ENCODE results near the gene MYL7.
A peak's percentile ranks its signal among the peaks of the same experiment; 100 is the strongest.

The MYL7 gene

DNA sequence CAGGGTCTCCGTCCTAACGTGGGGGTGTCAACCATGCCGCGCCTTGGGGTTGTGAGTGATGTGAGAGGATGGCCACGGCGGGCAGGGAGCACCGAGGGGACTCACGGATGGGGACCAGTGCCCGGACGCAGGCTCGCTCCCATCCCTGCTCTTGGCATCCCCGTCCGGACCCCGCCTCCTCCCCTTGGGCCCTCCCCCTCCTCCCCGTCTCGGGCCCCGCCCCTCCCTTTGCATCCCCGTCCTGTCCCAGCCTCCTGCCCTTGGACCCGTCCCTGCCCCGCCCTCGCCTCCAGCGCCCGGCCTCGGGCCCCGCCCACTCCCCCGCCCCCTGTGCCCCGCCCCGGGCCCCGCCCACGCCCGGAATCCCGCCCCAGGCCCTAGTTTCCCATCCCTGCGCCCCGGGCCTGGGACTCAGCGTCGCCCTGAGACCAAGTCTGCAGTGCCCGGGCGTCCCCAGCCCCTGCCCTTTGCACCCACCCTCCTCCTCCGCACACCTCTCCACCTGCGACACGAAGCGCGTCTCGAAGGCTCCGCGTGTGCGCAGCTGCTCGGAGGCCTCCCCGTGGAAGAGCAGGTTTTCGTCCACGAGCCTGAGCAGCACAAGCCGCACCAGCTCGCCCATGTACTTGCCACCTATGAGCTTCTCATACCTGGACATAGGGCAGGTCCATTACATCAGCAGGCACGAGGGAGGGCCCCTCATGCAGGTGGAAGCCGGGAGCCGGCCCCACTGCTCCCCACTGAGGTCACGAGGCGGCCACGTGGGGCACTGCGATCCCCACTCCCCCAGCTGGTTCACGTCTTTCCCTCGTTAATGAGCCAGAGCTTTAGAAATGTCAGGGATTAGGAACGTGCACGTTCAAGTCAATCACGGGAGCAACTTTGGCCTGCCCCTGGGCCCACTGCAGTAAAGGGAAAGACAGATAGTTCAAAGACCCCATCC, 5.1 kb upstream of the MYL7 start:
- H3K36me3 ChIP-seq: no peaks in the 10 kb centered on the region
- TF ChIP-seq, protein P1, sequence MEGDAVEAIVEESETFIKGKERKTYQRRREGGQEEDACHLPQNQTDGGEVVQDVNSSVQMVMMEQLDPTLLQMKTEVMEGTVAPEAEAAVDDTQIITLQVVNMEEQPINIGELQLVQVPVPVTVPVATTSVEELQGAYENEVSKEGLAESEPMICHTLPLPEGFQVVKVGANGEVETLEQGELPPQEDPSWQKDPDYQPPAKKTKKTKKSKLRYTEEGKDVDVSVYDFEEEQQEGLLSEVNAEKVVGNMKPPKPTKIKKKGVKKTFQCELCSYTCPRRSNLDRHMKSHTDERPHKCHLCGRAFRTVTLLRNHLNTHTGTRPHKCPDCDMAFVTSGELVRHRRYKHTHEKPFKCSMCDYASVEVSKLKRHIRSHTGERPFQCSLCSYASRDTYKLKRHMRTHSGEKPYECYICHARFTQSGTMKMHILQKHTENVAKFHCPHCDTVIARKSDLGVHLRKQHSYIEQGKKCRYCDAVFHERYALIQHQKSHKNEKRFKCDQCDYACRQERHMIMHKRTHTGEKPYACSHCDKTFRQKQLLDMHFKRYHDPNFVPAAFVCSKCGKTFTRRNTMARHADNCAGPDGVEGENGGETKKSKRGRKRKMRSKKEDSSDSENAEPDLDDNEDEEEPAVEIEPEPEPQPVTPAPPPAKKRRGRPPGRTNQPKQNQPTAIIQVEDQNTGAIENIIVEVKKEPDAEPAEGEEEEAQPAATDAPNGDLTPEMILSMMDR (IDR thresholded peaks at IDR 0.05): no peak
- H3K4me1 ChIP-seq (ENCODE audit: control insufficient read depth in 1 of 2, insufficient read depth in 1 of 2, low read depth in 1 of 2, low read length in 1 of 2): peaks cover 3 to 10% of the 10 kb centered on the region in 2 experiments
- H3K9me3 ChIP-seq: no peaks in the 10 kb centered on the region
- H3K4me3 ChIP-seq (ENCODE audit: low read depth in 1 of 2, low read length in 1 of 2): peak overlapping the region in 1 of 2 experiments; percentile 14
- H3K27me3 ChIP-seq: peaks cover 74% of the 10 kb centered on the region
- H3K27ac ChIP-seq: no peak overlapping the region

DNA sequence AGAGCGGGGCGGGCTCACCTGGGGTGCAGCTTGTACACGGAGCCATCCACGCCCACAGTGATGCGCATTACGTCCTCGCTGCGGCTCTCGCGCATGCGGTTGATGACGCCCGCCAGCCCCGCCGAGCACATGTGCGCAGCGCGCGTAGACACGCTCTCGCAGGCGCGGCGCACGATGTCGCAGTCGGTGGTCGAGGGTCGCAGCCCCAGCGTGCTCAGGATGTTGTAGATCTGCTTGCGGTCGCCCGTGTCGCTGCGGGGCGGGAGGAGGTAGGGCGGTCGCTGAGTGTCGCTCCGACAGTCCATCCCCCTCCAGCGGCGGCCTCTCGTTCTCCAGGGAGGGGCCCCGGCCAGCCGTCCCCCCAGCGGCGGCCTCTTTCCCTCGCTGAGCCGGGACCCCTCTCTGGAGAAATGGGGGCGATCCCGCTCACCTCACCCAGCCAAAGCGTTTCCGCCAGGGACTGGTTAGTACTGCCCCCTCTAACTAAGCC, 4.4 kb upstream of the MYL7 start:
- H3K9me3 ChIP-seq: no peaks in the 10 kb centered on the region
- peaks cover 3 to 10% of the 10 kb centered on the region in 2 experiments for H3K4me1 ChIP-seq (ENCODE audit: control insufficient read depth in 1 of 2, insufficient read depth in 1 of 2, low read depth in 1 of 2, low read length in 1 of 2)
- peak overlapping the region in 1 of 2 experiments; percentile 14 for H3K4me3 ChIP-seq (ENCODE audit: low read depth in 1 of 2, low read length in 1 of 2)
- TF ChIP-seq, protein P1 (IDR thresholded peaks at IDR 0.05): no peak
- no peak overlapping the region for H3K27ac ChIP-seq
- peaks cover 75% of the 10 kb centered on the region for H3K27me3 ChIP-seq
- H3K36me3 ChIP-seq: no peaks in the 10 kb centered on the region

DNA sequence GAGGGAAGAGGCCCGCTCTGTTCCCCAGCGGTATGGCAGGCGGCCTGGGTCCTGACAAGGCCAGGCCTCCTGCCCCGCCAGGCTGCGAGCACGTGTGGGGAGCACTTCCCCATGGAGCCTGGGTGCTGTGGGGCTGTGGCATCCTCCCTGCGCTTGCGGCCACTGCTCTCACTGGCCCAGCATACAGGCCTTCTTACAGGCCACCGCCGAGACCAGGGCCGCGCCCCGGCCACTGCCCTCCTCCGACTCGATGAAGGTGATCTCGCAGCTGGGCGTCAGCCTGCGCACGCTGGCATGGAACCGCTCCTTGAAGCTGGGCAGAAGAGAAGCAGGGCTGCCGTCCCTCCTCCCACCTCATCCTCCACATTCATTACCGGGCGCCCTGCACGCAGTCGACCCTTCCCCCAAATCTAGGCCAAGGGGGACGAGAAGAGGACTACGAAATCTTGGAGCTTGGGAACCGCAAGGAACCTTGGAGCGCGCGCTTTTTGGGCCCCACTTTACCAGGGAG, 3.9 kb upstream of the MYL7 start:
- H3K27me3 ChIP-seq: peaks cover 75% of the 10 kb centered on the region
- no peaks in the 10 kb centered on the region for H3K36me3 ChIP-seq
- TF ChIP-seq, protein P1 (IDR thresholded peaks at IDR 0.05): no peak
- no peak overlapping the region for H3K27ac ChIP-seq
- no peaks in the 10 kb centered on the region for H3K9me3 ChIP-seq
- H3K4me3 ChIP-seq (ENCODE audit: low read depth in 1 of 2, low read length in 1 of 2): no peak overlapping the region
- H3K4me1 ChIP-seq (ENCODE audit: control insufficient read depth in 1 of 2, insufficient read depth in 1 of 2, low read depth in 1 of 2, low read length in 1 of 2): peaks cover 3 to 10% of the 10 kb centered on the region in 2 experiments

DNA sequence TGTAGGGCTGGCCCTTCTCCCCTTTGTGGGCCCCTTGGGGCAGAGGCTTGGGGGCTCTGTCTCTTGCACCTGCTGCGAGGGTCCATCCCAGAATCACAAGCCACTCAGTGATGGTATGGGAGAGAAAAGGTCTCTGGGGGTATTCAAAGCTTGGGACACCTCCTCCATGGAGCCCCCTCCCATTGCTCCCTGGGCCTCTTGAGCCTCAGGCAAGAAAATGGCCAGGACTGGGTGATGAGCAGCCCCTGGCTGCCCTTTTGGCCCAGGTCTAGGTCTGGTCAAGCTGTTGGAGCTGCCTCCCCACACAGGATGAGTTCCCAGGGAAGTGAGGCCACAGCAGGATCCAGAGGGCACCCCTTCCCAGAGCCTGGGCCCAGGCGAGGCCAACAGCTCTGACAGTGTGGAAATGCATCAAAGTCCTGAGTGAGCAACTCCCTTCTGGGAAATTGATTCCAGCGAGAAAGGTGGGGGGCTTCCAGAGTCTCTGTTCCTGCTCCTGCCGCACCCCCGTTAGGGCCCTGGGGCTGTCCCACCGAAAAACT, 3.4 kb upstream of the MYL7 start:
- no peaks in the 10 kb centered on the region for H3K36me3 ChIP-seq

DNA sequence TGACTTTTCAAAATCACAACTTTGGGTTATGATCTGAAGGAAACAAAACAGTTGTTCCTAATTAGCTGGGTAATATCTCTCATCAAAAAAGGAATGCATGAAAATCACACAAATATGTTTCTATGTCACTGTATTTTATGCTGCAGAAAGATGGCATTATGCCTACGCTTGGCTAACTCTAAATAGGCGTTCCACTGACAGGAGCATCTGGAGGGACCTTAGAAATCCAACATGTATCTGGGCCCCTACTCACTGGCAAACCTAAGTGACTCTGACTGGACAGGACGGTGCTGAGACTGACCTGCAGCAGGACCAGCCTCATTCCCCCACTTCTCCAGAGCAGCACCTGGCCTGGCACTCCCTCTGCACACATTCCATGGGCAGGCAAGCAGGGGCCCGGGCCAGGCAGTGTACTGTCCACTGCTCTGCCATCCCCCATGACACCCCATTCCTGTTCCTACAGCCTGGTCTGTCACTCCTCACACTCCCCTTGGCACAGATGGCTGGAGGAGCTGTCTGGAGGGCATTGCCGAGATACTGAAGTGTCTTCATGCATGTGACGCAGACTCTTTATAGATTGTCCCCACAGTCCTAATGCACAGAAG, 2.6 kb upstream of the MYL7 start:
- no peak overlapping the region for H3K4me3 ChIP-seq (ENCODE audit: low read depth in 1 of 2, low read length in 1 of 2)
- no peak overlapping the region for H3K27ac ChIP-seq
- H3K9me3 ChIP-seq: no peaks in the 10 kb centered on the region
- no peaks in the 10 kb centered on the region for H3K36me3 ChIP-seq
- peaks cover 73% of the 10 kb centered on the region for H3K27me3 ChIP-seq
- TF ChIP-seq, protein P1 (IDR thresholded peaks at IDR 0.05): no peak
- H3K4me1 ChIP-seq (ENCODE audit: control insufficient read depth in 1 of 2, insufficient read depth in 1 of 2, low read depth in 1 of 2, low read length in 1 of 2): peaks cover 3 to 10% of the 10 kb centered on the region in 2 experiments

More for the DNA sequence above, 3.4 kb upstream of the MYL7 start:
- Histone ChIP-seq H3K4me3 (ENCODE audit: low read depth in 1 of 2, low read length in 1 of 2) (no peak overlapping the region), H3K27ac (no peak overlapping the region), H3K27me3 (peaks cover 75% of the 10 kb centered on the region), H3K4me1 (ENCODE audit: control insufficient read depth in 1 of 2, insufficient read depth in 1 of 2, low read depth in 1 of 2, low read length in 1 of 2) (peaks cover 3 to 10% of the 10 kb centered on the region in 2 experiments), H3K9me3 (no peaks in the 10 kb centered on the region)
- TF ChIP-seq, protein P1 (IDR thresholded peaks at IDR 0.05): no peak

All from neutrophil (primary cell).